H1 (cell line): ENCODE measurements around the gene ELMO1. TPM values are rescaled to one million over a fixed set of nuclear protein-coding genes. Genes with fewer than 3 reads are reported as not detected.

Source experiments
- ATF3 ChIP-seq: IDR thresholded peaks from 2 replicates; pipeline ENCODE4 v1.6.1; 2011; ENCODE audit warnings: low read depth, mild to moderate bottlenecking, low read length; ENCODE audit not compliant: insufficient read depth
- BCL11A ChIP-seq, 2 experiments: IDR thresholded peaks; one replicate each; pipeline ENCODE4 v1.6.1; 2011; ENCODE audit warnings: low read depth in 2 of 2, low read length in 2 of 2, mild to moderate bottlenecking in 2 of 2
- CBX5 ChIP-seq: fragments of 300-800, 300-1000 bp; sonication (generic); IDR thresholded peaks from 2 replicates; pipeline ENCODE4 v1.7.1; 2016; ENCODE audit warnings: antibody characterized with exemption, low read length, low read depth
- CHD2 ChIP-seq: IDR thresholded peaks from 2 replicates; pipeline ENCODE4 v1.6.1; 2012; ENCODE audit warnings: low read length, improper control_type of control experiment
- CREB1 ChIP-seq: IDR thresholded peaks from 2 replicates; pipeline ENCODE4 v1.6.1; 2012; ENCODE audit warnings: inconsistent platforms
- CTCF ChIP-seq, 3 experiments: IDR thresholded peaks; 1 replicate in 2 of 3; 2 replicates in 1 of 3; pipeline versions ENCODE4 v1.5.1 to v1.6.1; 2011; ENCODE audit warnings: low read length in 3 of 3, mild to moderate bottlenecking in 3 of 3, inconsistent platforms in 2 of 3, low read depth in 1 of 3, moderate library complexity in 1 of 3; ENCODE audit not compliant: insufficient read depth in 1 of 3; ENCODE audit errors: control extremely low read depth in 1 of 3
- JUN ChIP-seq: IDR thresholded peaks from 2 replicates; pipeline ENCODE4 v1.6.1; 2011; ENCODE audit warnings: low read depth, mild to moderate bottlenecking, improper control_type of control experiment, low read length
- JUND ChIP-seq: IDR thresholded peaks from 2 replicates; pipeline ENCODE4 v1.6.1; 2011; ENCODE audit warnings: mild to moderate bottlenecking, improper control_type of control experiment, low read length
- KDM4A ChIP-seq: IDR thresholded peaks from one replicate; pipeline ENCODE4 v1.7.1; 2012; ENCODE audit warnings: low read depth, mild to moderate bottlenecking, moderate library complexity, low read length, inconsistent platforms; ENCODE audit not compliant: severe bottlenecking
- MAX ChIP-seq: IDR thresholded peaks from 2 replicates; pipeline ENCODE4 v1.6.1; 2012; ENCODE audit warnings: inconsistent platforms
- POLR2A ChIP-seq, 2 experiments: IDR thresholded peaks; 1 replicate in 1 of 2; 2 replicates in 1 of 2; pipeline ENCODE4 v1.6.1; 2011; ENCODE audit warnings: low read depth in 2 of 2, low read length in 2 of 2, mild to moderate bottlenecking in 2 of 2; ENCODE audit errors: control extremely low read depth in 1 of 2
- POLR2AphosphoS5 ChIP-seq: IDR thresholded peaks from 2 replicates; pipeline ENCODE4 v1.6.1; 2011; ENCODE audit warnings: low read depth, low read length
- POU5F1 ChIP-seq: IDR thresholded peaks from 2 replicates; pipeline ENCODE4 v1.6.1; 2011; ENCODE audit warnings: low read depth, mild to moderate bottlenecking, low read length, moderate library complexity
- RBBP5 ChIP-seq: IDR thresholded peaks from 2 replicates; pipeline ENCODE4 v1.7.1; 2012; ENCODE audit warnings: low read depth, mild to moderate bottlenecking, inconsistent platforms, low read length, moderate library complexity, borderline replicate concordance
- RFX5 ChIP-seq: IDR thresholded peaks from 2 replicates; pipeline ENCODE4 v1.6.1; 2011; ENCODE audit warnings: low read depth, low read length, improper control_type of control experiment, borderline replicate concordance
- RNF2 ChIP-seq: fragments of 200-900, 300-1000 bp; sonication (generic); IDR thresholded peaks from 2 replicates; pipeline ENCODE4 v1.7.1; 2016; ENCODE audit warnings: borderline replicate concordance, low read depth, mild to moderate bottlenecking, antibody characterized with exemption, low read length; ENCODE audit not compliant: poor library complexity, severe bottlenecking; ENCODE audit errors: missing control alignments
- SIRT6 ChIP-seq: IDR thresholded peaks from one replicate; pipeline ENCODE4 v1.7.1; 2012; ENCODE audit warnings: low read length, inconsistent platforms
- SIX5 ChIP-seq: IDR thresholded peaks from 2 replicates; pipeline ENCODE4 v1.6.1; 2011; ENCODE audit warnings: mild to moderate bottlenecking, low read depth, low read length
- SP4 ChIP-seq: IDR thresholded peaks from 2 replicates; pipeline ENCODE4 v1.6.1; 2012; ENCODE audit warnings: low read length, inconsistent platforms
- SRF ChIP-seq: IDR thresholded peaks from 2 replicates; pipeline ENCODE4 v1.6.1; 2011; ENCODE audit warnings: mild to moderate bottlenecking, low read depth, low read length, moderate library complexity
- SUZ12 ChIP-seq: fragments of 200-600 bp; sonication (generic); IDR thresholded peaks from 2 replicates; pipeline ENCODE4 v1.6.1; 2012; ENCODE audit warnings: mild to moderate bottlenecking, inconsistent platforms, low read length, moderate library complexity, mixed read lengths
- TBP ChIP-seq: IDR thresholded peaks from 2 replicates; pipeline ENCODE4 v1.6.1; 2011; ENCODE audit warnings: low read depth, low read length, improper control_type of control experiment
- polyA plus RNA-seq, 7 experiments: library from polyadenylated mRNA; depleted of rRNA in 3 of 7; stranded (reverse) in 5 of 7; unstranded in 2 of 7; fragments of >200 nt in 5 of 7; fragments of 200-250 nt in 2 of 7; gene quantifications; 1 replicate in 5 of 7; 2 replicates in 1 of 7; 4 replicates in 1 of 7; pipeline versions ENCODE4 v1.2.1 to v1.2.3, GENCODE V29; 2011 to 2013; ENCODE audit warnings: missing spikeins in 2 of 7, mixed read lengths in 2 of 7
- total RNA-seq: library from RNA; stranded (reverse); fragmentation: NEBNext Ultra II Directional; extraction: Animal tissue kit (Norgen Biotek cat#: 25700); gene quantifications from 2 replicates; pipeline ENCODE4 v1.2.1, GENCODE V29; 2021

ELMO1 gene
- total and polyA plus RNA-seq, 2 of the 8 experiments (the other 6 are each of a cell fraction or from before 2014, with no cell fraction given), result 18.4 to 21.0 TPM

DNA sequence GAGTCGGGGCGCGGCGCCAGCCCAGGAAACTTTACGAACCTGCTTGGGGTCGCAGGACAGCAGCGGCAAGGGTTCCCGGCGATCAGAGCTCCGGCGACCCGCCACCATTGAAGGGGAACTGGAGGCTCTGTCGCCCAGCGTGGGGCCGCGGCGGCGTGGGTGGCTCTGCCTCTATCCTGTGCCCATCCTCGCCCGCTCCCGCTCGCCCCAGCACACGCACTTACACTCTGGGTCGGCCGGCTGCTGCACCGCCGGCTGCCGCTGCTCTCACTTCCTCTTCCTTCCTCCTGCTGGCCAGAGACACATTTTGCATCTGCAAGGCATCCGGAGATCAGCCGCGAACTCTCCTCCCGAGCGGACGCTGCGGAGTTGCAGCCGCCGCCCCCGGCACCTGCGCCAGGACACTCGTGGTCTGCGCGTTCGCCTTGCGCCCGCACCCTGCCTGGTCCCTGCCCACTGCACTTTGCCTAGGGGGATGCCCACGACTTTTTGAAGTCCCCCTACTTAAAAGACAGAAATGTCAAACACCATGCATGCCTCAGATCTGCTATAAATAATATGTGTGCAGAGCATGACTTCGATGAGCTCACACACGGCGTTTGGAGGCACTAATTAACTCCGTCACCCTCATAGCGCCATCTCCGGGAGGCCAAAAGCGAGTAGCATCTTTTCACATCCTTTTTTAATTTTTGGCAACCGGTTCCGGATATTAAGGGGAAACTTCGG, at the start of gene ELMO1 (continued):
- no peak; the same call in none of the 2 replicates for TF ChIP-seq RBBP5
- TF ChIP-seq KDM4A, result peak; percentile 66
- TF ChIP-seq ATF3, result no peak
- no peak for TF ChIP-seq JUN
- TF ChIP-seq SRF, result no peak
- no peak for TF ChIP-seq CBX5
- no peak for TF ChIP-seq BCL11A (IDR thresholded peaks at IDR 0.05; ENCODE audit: low read depth in 2 of 2, low read length in 2 of 2)
- peak; percentile 65 for TF ChIP-seq POLR2AphosphoS5
- no peak for TF ChIP-seq RNF2
- no peak for TF ChIP-seq SP4
- peak; percentile 59; the same call in 1 of the 2 replicates for TF ChIP-seq MAX
- TF ChIP-seq SIRT6, result no peak
- TF ChIP-seq POLR2A (IDR thresholded peaks at IDR 0.05; ENCODE audit: control extremely low read depth in 1 of 2, low read depth in 2 of 2, low read length in 2 of 2), result peak in 1 of 2 experiments; percentile 75; a peak in 2 of 3 replicates
- TF ChIP-seq SIX5, result no peak
- TF ChIP-seq JUND, result no peak
- TF ChIP-seq TBP, result peak; percentile 70
- TF ChIP-seq CREB1, result 0 out of 2 replicates have a peak, but pooled peaks have one; percentile 14
- TF ChIP-seq SUZ12, result no peak
- no peak for TF ChIP-seq RFX5
- 0 out of 2 replicates have a peak, but pooled peaks have one; percentile 9 for TF ChIP-seq CHD2
- TF ChIP-seq POU5F1, result no peak
- TF ChIP-seq CTCF (IDR thresholded peaks at IDR 0.05; ENCODE audit: control extremely low read depth in 1 of 3, insufficient read depth in 1 of 3, low read depth in 1 of 3, low read length in 3 of 3), result peak; percentile 59 to 60 (median 59)
